Epithelial cell of esophagus (primary cell): ENCODE data around the gene KRTAP10-3.

Experiments
- DNase-seq: peaks from one replicate; pipeline ENCODE4 v3.0.0; 2010; ENCODE audit warnings: low read depth
- H3K4me3 ChIP-seq: 2 replicates; pipeline ENCODE4 v1.5.1; 2011; ENCODE audit warnings: mild to moderate bottlenecking, low read length, control low read depth
- CTCF ChIP-seq: IDR thresholded peaks from 2 replicates; pipeline ENCODE4 v1.5.1; 2011; ENCODE audit warnings: low read depth, mild to moderate bottlenecking, low read length, control low read depth, inconsistent platforms; ENCODE audit not compliant: insufficient read depth; ENCODE audit errors: missing control alignments

Gene KRTAP10-3

GRCh38 chr21:44510508-44511218, 47.9 kb downstream of the KRTAP10-3 start:
- no peak overlapping the region for H3K4me3 ChIP-seq
- DNase-seq: peak; percentile 20
- peak; percentile 49 for TF ChIP-seq CTCF

- DNase-seq: no peak
- TF ChIP-seq CTCF: no peak
- no peak overlapping the region for H3K4me3 ChIP-seq
Observed at GRCh38 chr21:44510109-44510507, 48.5 kb downstream of the KRTAP10-3 start.

GRCh38 chr21:44509539-44509938, 49.1 kb downstream of the KRTAP10-3 start:
- peak; percentile 9 for DNase-seq
- peak; percentile 15 for TF ChIP-seq CTCF
- H3K4me3 ChIP-seq: no peak overlapping the region

- no peak for TF ChIP-seq CTCF
- H3K4me3 ChIP-seq: no peak overlapping the region
- DNase-seq: no peak
Observed at GRCh38 chr21:44508711-44509445, 49.7 kb downstream of the KRTAP10-3 start.

- no peak overlapping the region for H3K4me3 ChIP-seq
- TF ChIP-seq CTCF: no peak
- DNase-seq: no peak
Observed at GRCh38 chr21:44508426-44508710, 50.2 kb downstream of the KRTAP10-3 start.
